Measurements from ENCODE around the gene C1orf74.

GRCh38 chr1:209829716-209830115, 45.4 kb upstream of the C1orf74 start:
- TF ChIP-seq, protein P1, sequence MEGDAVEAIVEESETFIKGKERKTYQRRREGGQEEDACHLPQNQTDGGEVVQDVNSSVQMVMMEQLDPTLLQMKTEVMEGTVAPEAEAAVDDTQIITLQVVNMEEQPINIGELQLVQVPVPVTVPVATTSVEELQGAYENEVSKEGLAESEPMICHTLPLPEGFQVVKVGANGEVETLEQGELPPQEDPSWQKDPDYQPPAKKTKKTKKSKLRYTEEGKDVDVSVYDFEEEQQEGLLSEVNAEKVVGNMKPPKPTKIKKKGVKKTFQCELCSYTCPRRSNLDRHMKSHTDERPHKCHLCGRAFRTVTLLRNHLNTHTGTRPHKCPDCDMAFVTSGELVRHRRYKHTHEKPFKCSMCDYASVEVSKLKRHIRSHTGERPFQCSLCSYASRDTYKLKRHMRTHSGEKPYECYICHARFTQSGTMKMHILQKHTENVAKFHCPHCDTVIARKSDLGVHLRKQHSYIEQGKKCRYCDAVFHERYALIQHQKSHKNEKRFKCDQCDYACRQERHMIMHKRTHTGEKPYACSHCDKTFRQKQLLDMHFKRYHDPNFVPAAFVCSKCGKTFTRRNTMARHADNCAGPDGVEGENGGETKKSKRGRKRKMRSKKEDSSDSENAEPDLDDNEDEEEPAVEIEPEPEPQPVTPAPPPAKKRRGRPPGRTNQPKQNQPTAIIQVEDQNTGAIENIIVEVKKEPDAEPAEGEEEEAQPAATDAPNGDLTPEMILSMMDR (IDR thresholded peaks at IDR 0.05; ENCODE audit: low read depth, low read length, missing input control), result no peak
- TF ChIP-seq, protein P2, sequence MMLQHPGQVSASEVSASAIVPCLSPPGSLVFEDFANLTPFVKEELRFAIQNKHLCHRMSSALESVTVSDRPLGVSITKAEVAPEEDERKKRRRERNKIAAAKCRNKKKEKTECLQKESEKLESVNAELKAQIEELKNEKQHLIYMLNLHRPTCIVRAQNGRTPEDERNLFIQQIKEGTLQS (IDR thresholded peaks at IDR 0.05), result no peak
- TF ChIP-seq EGR1 (IDR thresholded peaks at IDR 0.05; ENCODE audit: low read depth in 2 of 2), result no peak
- no peak for TF ChIP-seq SP1 (IDR thresholded peaks at IDR 0.05)
- no peak for TF ChIP-seq GABPA (IDR thresholded peaks at IDR 0.05 in 1 of 2, conservative IDR thresholded peaks at IDR 0.05 in 1 of 2)
- TF ChIP-seq YY1 (IDR thresholded peaks at IDR 0.05), result no peak
- TF ChIP-seq MAX (IDR thresholded peaks at IDR 0.05), result no peak
- TF ChIP-seq TAF1 (conservative IDR thresholded peaks at IDR 0.05), result no peak
- TF ChIP-seq NR2F2 (IDR thresholded peaks at IDR 0.05), result no peak
- no peak for TF ChIP-seq JUND (IDR thresholded peaks at IDR 0.05)
